ENCODE measurements around the gene PCBP4.
A peak's percentile ranks its signal among the peaks of the same experiment; 100 is the strongest.

PCBP4 gene

GRCh38 chr3:51967384-51968169 lies at the start of gene PCBP4:
TSS of gene PCBP4 (minus strand) at chr3:51967454. CDS start at chr3:51961240, 6,214 bp downstream.
- DNase-seq, result peak; percentile 55

- DNase-seq, result no peak
Observed at GRCh38 chr3:52015438-52016228, 48.4 kb upstream of the PCBP4 start.

GRCh38 chr3:52014613-52015012 lies 47.4 kb upstream of the PCBP4 start:
- DNase-seq, result peak; percentile 62

GRCh38 chr3:52013802-52014598 lies 46.7 kb upstream of the PCBP4 start:
- DNase-seq, result no peak

GRCh38 chr3:52012699-52013098 lies 45.4 kb upstream of the PCBP4 start:
- no peak for DNase-seq

GRCh38 chr3:52010431-52010830 lies 43.2 kb upstream of the PCBP4 start:
- DNase-seq, result no peak

- no peak for DNase-seq
Observed at GRCh38 chr3:52007291-52007690, 40.0 kb upstream of the PCBP4 start.

GRCh38 chr3:52006820-52007133 lies 39.5 kb upstream of the PCBP4 start:
- DNase-seq, result no peak

GRCh38 chr3:52006017-52006819 lies 39.0 kb upstream of the PCBP4 start:
- DNase-seq, result peak; percentile 73

GRCh38 chr3:52005571-52005986 lies 38.3 kb upstream of the PCBP4 start:
- DNase-seq, result no peak

GRCh38 chr3:52004906-52005395 lies 37.7 kb upstream of the PCBP4 start:
- DNase-seq, result no peak

GRCh38 chr3:52004163-52004787 lies 37.0 kb upstream of the PCBP4 start:
- DNase-seq, result peak; percentile 63

GRCh38 chr3:52002748-52003147 lies 35.5 kb upstream of the PCBP4 start:
- DNase-seq, result no peak

GRCh38 chr3:52001443-52001974 lies 34.3 kb upstream of the PCBP4 start:
- peak; percentile 88 for DNase-seq

- DNase-seq, result peak; percentile 72
Observed at GRCh38 chr3:51999846-52000245, 32.6 kb upstream of the PCBP4 start.

- DNase-seq, result no peak
Observed at GRCh38 chr3:51998774-51999173, 31.5 kb upstream of the PCBP4 start.

- DNase-seq, result no peak
Observed at GRCh38 chr3:51997935-51998596, 30.8 kb upstream of the PCBP4 start.

GRCh38 chr3:51997172-51997571 lies 29.9 kb upstream of the PCBP4 start:
- DNase-seq, result no peak

GRCh38 chr3:51995346-51996163 lies 28.3 kb upstream of the PCBP4 start, which contains the start of gene RPL29:
TSS of gene RPL29 (minus strand) at chr3:51995895. CDS start at chr3:51995461, 434 bp downstream.
- DNase-seq, result peak; percentile 98

- no peak for DNase-seq
Observed at GRCh38 chr3:51994530-51994929, 27.3 kb upstream of the PCBP4 start.
